SJCRH30 (cell line): ENCODE data around the gene RNF207. TPM values are rescaled to one million over a fixed set of nuclear protein-coding genes. Genes with fewer than 3 reads are reported as not detected.
A peak's percentile ranks its signal among the peaks of the same experiment; 100 is the strongest.

Source experiments
- DNase-seq, 2 experiments: peaks; one replicate each; pipeline ENCODE4 v3.0.0-alpha.2; 2015 to 2020
- H3K27ac ChIP-seq: fragments of 250-450 bp; sonication (Bioruptor Pico); 2 replicates; pipeline ENCODE4 v1.5.1; 2020; ENCODE audit warnings: mild to moderate bottlenecking, moderate library complexity
- H3K27me3 ChIP-seq: fragments of 250-450 bp; sonication (Bioruptor Pico); 2 replicates; pipeline ENCODE4 v1.5.1; 2020; ENCODE audit warnings: mild to moderate bottlenecking, moderate library complexity
- H3K36me3 ChIP-seq: fragments of 250-450 bp; sonication (Bioruptor Pico); 2 replicates; pipeline ENCODE4 v1.5.1; 2020; ENCODE audit warnings: mild to moderate bottlenecking, moderate library complexity
- H3K4me1 ChIP-seq: fragments of 250-450 bp; sonication (Bioruptor Pico); 2 replicates; pipeline ENCODE4 v1.5.1; 2020; ENCODE audit warnings: mild to moderate bottlenecking, moderate library complexity
- H3K4me3 ChIP-seq: fragments of 250-450 bp; sonication (Bioruptor Pico); 2 replicates; pipeline ENCODE4 v1.5.1; 2020; ENCODE audit warnings: mild to moderate bottlenecking, moderate library complexity
- H3K9me3 ChIP-seq: fragments of 250-450 bp; sonication (Bioruptor Pico); replicated peaks from 2 replicates; pipeline ENCODE4 v1.5.1; 2020; ENCODE audit warnings: mild to moderate bottlenecking, moderate library complexity
- total RNA-seq: library from RNA; depleted of rRNA; stranded (reverse); fragments of >200 nt; shearing (Covaris generic); gene quantifications from 2 replicates; pipeline ENCODE4 v1.2.3, GENCODE V29; 2014

Gene RNF207
- total RNA-seq, 1 experiment from 2014 or later, result not detected

GRCh38 chr1:6220236-6220635 is 14.3 kb downstream of the RNF207 start:
- H3K4me1 ChIP-seq, result peaks cover 13% of the 10 kb centered on the region
- no peak overlapping the region for H3K27ac ChIP-seq
- H3K9me3 ChIP-seq, result no peaks in the 10 kb centered on the region
- peaks cover 27% of the 10 kb centered on the region for H3K36me3 ChIP-seq
- H3K4me3 ChIP-seq, result no peak overlapping the region
- no peak for DNase-seq
- no peaks in the 10 kb centered on the region for H3K27me3 ChIP-seq

DNA sequence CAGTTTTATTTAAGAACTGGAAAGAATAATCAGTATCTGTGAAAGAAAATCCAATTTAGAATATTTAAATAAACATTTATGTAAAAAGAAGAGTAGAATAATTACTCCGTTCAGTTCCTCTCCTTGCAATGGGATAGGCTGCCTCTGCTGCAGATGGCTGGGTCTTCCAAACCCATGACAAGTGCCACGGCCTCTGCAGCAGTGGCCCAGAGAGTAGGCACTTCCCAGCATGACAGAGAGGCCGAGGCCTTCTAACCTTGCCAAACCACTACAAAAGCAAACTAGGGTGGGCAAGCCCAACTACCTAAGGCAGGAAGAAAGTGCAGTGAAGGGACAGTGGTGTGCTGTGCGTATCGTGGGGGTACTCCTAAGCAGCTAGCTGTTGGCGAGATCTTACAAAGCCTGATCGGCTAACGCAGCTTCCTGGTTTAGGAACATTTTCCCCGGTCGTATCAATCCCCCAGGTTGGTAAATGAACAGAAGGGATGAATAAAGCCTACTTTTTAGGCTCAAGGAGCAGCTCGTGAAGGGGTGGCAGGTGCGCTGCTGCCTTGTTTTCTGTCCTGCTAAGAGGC is 15.4 kb downstream of the RNF207 start:
- Histone ChIP-seq H3K4me1 (peaks cover 13% of the 10 kb centered on the region), H3K4me3 (no peak overlapping the region), H3K27me3 (no peaks in the 10 kb centered on the region), H3K36me3 (peaks cover 28% of the 10 kb centered on the region), H3K27ac (no peak overlapping the region), H3K9me3 (no peaks in the 10 kb centered on the region)
- DNase-seq, result no peak

DNA sequence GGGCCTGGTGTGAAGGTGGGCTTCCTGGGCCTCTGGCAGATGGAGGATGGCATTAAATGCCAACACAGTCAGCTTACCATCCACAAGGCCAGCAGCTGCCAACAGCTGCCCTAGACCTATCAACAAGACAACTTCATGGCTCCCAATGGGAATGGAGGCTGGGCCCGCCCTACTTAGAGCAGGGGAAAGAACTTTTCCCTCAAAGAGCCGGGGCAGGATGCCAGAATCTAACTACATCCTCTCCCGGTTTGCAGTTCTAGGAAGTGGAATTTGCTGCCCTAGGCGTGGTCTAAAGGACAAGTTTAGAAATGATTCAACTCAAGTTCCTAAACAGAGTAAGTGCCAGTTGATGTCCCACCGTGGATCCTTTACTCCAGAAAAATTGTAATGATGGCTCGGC is 16.7 kb downstream of the RNF207 start:
- Histone ChIP-seq H3K4me3 (no peak overlapping the region), H3K36me3 (peaks cover 41% of the 10 kb centered on the region), H3K27me3 (no peaks in the 10 kb centered on the region), H3K9me3 (no peaks in the 10 kb centered on the region), H3K4me1 (peaks cover 13% of the 10 kb centered on the region), H3K27ac (no peak overlapping the region)
- DNase-seq, result no peak

DNA sequence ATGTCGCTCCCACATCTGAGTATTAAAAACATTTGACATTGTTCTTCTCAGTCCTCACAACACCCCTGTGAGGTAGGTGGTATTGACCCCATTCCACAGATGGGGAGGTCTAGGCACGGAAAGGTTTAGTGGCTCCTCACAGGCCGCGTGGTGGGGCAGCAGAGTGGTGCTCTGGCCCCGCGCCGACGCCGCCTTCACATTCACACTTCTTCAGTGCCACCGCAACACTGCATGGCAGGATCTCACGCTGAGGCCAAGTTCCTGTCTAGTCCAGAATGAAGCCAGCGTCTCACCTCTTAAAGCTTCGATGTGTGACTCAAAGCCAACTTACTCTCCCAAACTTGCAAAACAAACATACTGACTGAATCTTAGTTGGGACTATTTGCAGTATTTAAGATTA is 17.7 kb downstream of the RNF207 start:
- Histone ChIP-seq H3K4me1 (peaks cover 5% of the 10 kb centered on the region), H3K27me3 (no peaks in the 10 kb centered on the region), H3K4me3 (no peak overlapping the region), H3K36me3 (peaks cover 48% of the 10 kb centered on the region), H3K9me3 (no peaks in the 10 kb centered on the region), H3K27ac (no peak overlapping the region)
- no peak for DNase-seq

- Histone ChIP-seq H3K4me1 (no peaks in the 10 kb centered on the region), H3K36me3 (peaks cover 58% of the 10 kb centered on the region), H3K4me3 (no peak overlapping the region), H3K27ac (no peak overlapping the region), H3K27me3 (no peaks in the 10 kb centered on the region), H3K9me3 (no peaks in the 10 kb centered on the region)
- no peak for DNase-seq
Observed at GRCh38 chr1:6224718-6225117, 18.8 kb downstream of the RNF207 start.

DNA sequence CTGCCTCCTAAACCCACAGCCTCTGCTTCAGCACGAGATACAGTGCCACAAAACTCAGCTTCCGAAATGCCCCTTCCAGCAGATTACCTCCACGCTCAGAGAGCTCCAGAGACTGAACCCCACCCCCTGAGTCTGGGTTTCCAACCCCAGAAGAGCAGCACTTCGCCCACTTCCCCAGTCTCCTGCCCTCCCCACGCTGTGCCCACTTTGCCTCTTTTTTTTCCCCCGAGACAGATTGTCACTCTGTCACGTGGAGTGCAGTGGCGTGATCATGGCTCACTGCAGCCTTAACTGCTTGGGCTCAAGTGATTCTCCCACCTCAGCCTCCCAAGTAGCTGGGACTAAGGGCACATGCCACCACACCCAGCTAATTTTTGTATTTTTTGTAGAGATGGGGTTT is 19.7 kb downstream of the RNF207 start:
- peaks cover 63% of the 10 kb centered on the region for H3K36me3 ChIP-seq
- no peak for DNase-seq
- H3K27ac ChIP-seq, result no peak overlapping the region
- no peaks in the 10 kb centered on the region for H3K27me3 ChIP-seq
- no peaks in the 10 kb centered on the region for H3K9me3 ChIP-seq
- no peak overlapping the region for H3K4me3 ChIP-seq
- no peaks in the 10 kb centered on the region for H3K4me1 ChIP-seq

DNA sequence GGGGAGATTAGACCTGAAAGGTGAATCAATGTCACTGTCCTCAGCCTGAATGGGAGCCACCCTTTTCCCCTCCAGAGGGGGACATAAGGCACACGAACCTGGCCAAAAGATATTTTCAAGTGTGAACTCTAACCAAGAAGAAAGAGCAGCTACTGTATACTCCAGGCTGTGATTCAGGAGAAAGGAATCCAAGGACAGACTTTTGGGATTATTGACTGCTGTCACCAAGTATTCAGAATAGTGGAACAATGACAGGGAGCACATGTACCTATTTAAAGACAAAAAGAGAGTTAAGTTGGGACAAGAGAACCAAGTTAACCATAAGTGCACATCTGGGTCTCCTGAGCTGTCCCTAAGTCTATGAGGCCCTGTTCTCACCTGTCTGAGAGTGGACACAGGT is 27.5 kb downstream of the RNF207 start:
- Histone ChIP-seq H3K27me3 (no peaks in the 10 kb centered on the region), H3K27ac (no peak overlapping the region), H3K4me1 (peaks cover 9% of the 10 kb centered on the region), H3K4me3 (no peak overlapping the region), H3K9me3 (no peaks in the 10 kb centered on the region), H3K36me3 (peaks cover 47% of the 10 kb centered on the region)
- DNase-seq, result no peak

DNA sequence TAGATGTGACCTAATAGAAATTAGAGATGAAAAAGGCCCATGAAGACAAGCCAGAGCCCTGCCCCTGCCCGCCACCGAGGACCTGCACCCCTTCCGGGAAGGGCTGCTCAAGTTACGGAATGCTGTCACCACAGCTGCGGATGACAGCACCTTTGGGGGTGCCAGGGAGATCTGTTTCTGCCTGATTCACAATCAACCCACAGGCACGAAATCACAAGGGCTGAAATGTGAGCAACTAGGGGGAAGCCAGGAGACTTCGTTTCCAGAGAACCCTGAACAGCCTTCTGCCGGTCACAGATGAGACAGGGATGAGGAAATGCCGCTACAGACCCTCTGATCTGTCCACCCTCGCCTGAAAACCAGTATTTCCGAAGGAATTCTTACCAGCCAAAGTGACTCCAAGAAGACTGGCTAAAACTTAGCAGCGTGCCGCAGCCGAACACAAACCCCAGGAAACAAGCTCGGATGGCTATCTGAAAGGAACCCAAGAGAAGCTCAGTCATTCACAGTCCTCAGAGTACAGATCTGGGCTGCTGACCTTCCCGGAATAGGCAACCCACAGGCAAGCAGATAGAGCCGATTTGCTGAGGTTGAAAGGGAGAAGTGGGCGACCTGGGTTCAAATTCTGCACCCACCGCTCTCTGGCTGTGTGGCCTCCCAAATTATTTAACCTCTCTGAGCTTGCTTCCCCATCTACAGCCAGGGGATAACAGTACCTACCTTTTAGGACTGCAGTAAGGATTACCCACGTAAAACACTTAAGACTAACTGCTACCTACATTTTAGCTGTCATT is 28.8 kb downstream of the RNF207 start:
- Histone ChIP-seq H3K9me3 (no peaks in the 10 kb centered on the region), H3K27ac (peak overlapping the region; percentile 2; the same call in 1 of the 2 replicates), H3K36me3 (peaks cover 34% of the 10 kb centered on the region), H3K27me3 (no peaks in the 10 kb centered on the region), H3K4me3 (peak overlapping the region; percentile 83), H3K4me1 (peaks cover 9% of the 10 kb centered on the region)
- peak; percentile 70 to 75 for DNase-seq

DNA sequence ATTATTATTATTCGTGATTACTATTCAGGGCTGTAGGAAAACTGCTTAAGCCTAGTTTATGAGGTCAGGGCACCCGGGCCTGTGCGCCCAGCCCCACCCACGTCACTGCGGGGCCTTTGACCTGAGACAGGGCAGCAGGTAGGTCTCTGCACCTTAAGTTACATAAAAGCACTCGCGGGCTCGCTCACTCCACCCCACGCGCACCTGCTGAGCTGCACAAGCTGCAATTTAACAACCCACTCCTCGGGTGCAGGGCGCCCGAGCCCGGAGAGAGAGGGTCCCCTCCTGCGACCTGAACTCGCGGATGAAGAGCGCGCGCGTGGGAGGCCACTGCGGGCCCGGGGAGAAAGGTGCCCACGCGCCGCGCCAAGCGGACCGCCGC is 29.4 kb downstream of the RNF207 start:
- Histone ChIP-seq H3K9me3 (no peaks in the 10 kb centered on the region), H3K27me3 (no peaks in the 10 kb centered on the region), H3K36me3 (peaks cover 30% of the 10 kb centered on the region), H3K27ac (peak overlapping the region; percentile 2; the same call in 1 of the 2 replicates), H3K4me3 (peak overlapping the region; percentile 83), H3K4me1 (peaks cover 9% of the 10 kb centered on the region)
- DNase-seq, result no peak

GRCh38 chr1:6237093-6237492 is 31.2 kb downstream of the RNF207 start:
- DNase-seq, result no peak
- Histone ChIP-seq H3K9me3 (no peaks in the 10 kb centered on the region), H3K36me3 (peaks cover 17% of the 10 kb centered on the region), H3K27ac (no peak overlapping the region), H3K4me1 (peaks cover 9% of the 10 kb centered on the region), H3K27me3 (peaks cover 12% of the 10 kb centered on the region; the same call in 1 of the 2 replicates), H3K4me3 (no peak overlapping the region)

DNA sequence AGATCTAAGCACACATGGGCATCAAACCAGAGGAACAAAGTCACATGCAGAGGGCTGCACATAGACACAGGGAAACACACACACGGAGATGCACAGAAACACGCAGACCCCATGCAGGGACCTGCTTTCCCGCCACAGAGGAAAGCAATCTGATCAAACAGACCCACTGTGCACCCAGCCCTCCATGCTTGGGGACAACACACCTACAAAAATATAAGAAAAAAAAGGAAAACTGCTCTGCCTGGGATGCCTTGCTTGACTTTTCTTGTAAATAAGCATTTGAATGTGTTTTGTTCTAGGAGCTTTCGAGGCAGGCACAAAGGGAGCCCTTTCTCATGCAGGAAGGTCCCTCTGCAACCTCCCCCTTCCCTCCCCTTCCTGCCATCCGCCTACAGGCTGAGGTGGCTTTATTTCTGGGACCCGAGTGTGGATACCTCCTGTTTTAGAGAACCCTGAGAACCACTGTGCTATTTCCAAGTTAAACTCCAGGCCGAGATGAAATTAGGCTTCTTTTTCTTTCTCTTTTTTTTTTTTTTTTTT is 33.4 kb downstream of the RNF207 start:
- Histone ChIP-seq H3K4me3 (no peak overlapping the region), H3K9me3 (no peaks in the 10 kb centered on the region), H3K27me3 (peaks cover 18% of the 10 kb centered on the region; the same call in 1 of the 2 replicates), H3K4me1 (peaks cover 7% of the 10 kb centered on the region), H3K36me3 (no peaks in the 10 kb centered on the region), H3K27ac (no peak overlapping the region)
- DNase-seq, result no peak

DNA sequence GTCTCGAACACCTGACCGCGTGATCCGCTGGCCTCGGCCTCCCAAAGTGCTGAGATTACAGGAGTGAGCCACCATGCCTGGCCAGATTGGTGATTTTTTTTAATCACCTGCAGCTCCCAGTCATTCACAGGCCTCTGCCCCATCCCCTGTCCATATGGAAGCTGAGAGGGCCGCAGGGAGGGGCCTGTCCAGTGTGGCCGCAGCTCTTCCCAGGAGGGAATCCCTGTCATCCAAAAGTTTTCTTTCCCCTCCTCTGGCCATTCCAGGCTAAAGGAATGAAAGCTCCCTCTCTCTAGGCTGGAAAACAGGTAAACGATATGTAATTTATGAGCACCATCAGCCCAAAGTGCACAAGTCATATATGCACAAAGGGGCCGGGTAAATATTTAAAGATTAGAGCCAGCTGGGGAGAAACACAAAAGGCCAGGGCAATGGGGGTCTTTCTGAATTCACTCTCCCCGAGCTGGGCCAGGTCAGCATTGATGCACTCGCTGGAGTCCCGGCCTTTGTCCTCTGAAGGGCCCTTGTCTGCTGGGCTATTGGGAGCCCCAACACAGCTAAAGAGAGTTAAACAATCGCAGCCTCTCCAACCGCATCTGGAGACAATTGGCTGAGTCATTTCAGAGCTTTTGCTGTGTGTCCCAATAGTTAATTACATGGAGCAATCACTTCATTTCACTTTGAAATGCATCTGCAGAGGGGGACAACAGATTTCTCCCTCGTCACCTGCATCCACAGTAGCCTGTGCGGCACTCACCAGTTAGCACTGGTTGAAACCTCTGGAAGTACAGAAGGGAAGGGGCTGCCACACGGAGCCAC is 34.2 kb downstream of the RNF207 start:
- H3K27ac ChIP-seq, result no peak overlapping the region
- no peak for DNase-seq
- H3K9me3 ChIP-seq, result no peaks in the 10 kb centered on the region
- H3K4me3 ChIP-seq, result no peak overlapping the region
- H3K36me3 ChIP-seq, result no peaks in the 10 kb centered on the region
- peaks cover 18% of the 10 kb centered on the region; the same call in 1 of the 2 replicates for H3K27me3 ChIP-seq
- no peaks in the 10 kb centered on the region for H3K4me1 ChIP-seq

GRCh38 chr1:6241107-6241886 is 35.4 kb downstream of the RNF207 start:
- Histone ChIP-seq H3K27ac (no peak overlapping the region; the same call in 1 of the 2 replicates), H3K4me3 (no peak overlapping the region), H3K4me1 (no peaks in the 10 kb centered on the region), H3K36me3 (no peaks in the 10 kb centered on the region), H3K27me3 (peaks cover 18% of the 10 kb centered on the region; the same call in 1 of the 2 replicates), H3K9me3 (no peaks in the 10 kb centered on the region)
- DNase-seq, result no peak
